Gastroesophageal sphincter (tissue), 3 donors: ENCODE measurements around the gene SRP19.

Experiments
- EP300 ChIP-seq: sonication (generic); formaldehyde crosslinking; IDR thresholded peaks from one replicate; pipeline ENCODE4 v1.6.1; 2017; ENCODE audit warnings: antibody characterized with exemption, mild to moderate bottlenecking
- POLR2A ChIP-seq, 2 donors: fragments of 450-650 bp; IDR thresholded peaks; one replicate each; pipeline ENCODE4 v1.6.1; 2017; ENCODE audit warnings: antibody characterized with exemption in 2 of 2, mild to moderate bottlenecking in 2 of 2, moderate library complexity in 1 of 2
- TF ChIP-seq, protein P1 (sequence below), 4 experiments: fragments of 200-600 bp in 2 of 4; fragments of 450-650 bp in 2 of 4; sonication (generic) in 1 of 4; IDR thresholded peaks; one replicate each; pipeline ENCODE4 v1.5.1; 2017 to 2019; ENCODE audit warnings: antibody characterized with exemption in 4 of 4, mild to moderate bottlenecking in 2 of 4, moderate library complexity in 2 of 4

DNA sequence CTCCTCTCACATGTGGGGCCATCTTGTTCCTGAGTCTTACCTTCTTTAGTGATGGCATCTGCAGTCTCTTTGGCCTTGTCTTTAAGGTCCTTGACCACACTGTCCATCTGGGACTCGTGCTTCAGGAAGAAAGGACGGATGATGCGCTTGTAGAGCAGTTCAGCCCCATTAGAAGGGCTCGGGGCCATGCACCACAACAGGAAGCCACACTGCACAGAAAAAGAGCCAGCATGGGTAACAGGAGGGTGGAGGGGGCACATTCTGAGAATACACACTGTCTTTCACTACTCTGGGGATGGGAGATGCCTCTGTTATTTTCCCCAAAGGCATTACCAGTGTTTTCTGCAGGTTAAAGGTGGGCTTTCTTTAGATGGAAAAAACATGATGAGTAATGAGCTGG, 25.9 kb downstream of the SRP19 start:
- TF ChIP-seq, protein P1, sequence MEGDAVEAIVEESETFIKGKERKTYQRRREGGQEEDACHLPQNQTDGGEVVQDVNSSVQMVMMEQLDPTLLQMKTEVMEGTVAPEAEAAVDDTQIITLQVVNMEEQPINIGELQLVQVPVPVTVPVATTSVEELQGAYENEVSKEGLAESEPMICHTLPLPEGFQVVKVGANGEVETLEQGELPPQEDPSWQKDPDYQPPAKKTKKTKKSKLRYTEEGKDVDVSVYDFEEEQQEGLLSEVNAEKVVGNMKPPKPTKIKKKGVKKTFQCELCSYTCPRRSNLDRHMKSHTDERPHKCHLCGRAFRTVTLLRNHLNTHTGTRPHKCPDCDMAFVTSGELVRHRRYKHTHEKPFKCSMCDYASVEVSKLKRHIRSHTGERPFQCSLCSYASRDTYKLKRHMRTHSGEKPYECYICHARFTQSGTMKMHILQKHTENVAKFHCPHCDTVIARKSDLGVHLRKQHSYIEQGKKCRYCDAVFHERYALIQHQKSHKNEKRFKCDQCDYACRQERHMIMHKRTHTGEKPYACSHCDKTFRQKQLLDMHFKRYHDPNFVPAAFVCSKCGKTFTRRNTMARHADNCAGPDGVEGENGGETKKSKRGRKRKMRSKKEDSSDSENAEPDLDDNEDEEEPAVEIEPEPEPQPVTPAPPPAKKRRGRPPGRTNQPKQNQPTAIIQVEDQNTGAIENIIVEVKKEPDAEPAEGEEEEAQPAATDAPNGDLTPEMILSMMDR (IDR thresholded peaks at IDR 0.05) = no peak
- no peak for TF ChIP-seq POLR2A (IDR thresholded peaks at IDR 0.05)
- TF ChIP-seq EP300 = no peak
